ENCODE measurements around the gene WNT3.
"Not testable (repeated sequence)": the region's sequence is repeated elsewhere in the genome, so short reads cannot be mapped to it uniquely, and the experiment has no call there.

The WNT3 gene

GRCh38 chr17:46763416-46763815, 55.1 kb downstream of the WNT3 start:
- DNase-seq: no peak

- no peak for DNase-seq
Observed at GRCh38 chr17:46759141-46759540, 59.4 kb downstream of the WNT3 start.

DNA sequence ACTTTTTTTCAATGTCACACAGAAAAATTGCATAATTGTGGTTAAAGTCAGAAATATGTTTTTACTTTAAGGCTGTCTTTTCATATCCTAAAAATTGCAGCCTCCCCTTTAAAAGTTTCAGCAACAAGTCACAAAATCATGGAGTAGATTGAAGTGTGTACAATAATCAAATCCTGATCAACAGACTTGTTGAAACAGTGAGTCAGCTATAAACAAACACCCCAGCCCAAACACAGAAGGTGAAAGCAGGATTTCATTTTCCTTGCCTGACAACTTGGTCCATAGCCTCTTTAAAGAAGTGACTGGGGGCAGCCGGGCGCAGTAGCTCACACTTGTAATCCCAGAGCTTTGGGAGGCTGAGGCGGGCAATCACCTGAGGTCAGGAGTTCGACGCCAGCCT, 59.9 kb downstream of the WNT3 start:
- no peak for DNase-seq

GRCh38 chr17:46757588-46757987, 60.9 kb downstream of the WNT3 start:
- DNase-seq: not testable (repeated sequence)

DNA sequence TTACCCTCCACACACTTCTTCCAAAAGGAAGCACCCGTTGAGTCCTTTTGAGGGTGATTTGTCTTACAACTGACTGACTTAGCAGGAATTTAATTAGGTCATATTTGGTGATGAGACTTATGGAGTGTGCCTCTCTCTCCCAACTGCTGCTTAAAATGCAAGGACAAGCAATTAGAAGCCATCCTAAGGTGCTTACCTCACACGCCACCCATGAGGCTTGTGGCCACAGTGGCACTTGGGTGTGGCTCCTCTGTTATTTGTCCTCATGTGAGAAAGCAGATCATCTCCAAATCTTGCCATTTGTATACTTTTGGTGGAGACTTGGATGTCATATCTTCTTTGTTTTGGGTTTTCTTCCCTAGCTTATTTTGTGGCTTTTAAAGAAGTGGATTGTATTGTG, 61.6 kb downstream of the WNT3 start:
- no peak for DNase-seq

- no peak for DNase-seq
Observed at GRCh38 chr17:46756081-46756735, 62.3 kb downstream of the WNT3 start.

- DNase-seq: no peak
Observed at GRCh38 chr17:46753776-46754175, 64.7 kb downstream of the WNT3 start.

DNA sequence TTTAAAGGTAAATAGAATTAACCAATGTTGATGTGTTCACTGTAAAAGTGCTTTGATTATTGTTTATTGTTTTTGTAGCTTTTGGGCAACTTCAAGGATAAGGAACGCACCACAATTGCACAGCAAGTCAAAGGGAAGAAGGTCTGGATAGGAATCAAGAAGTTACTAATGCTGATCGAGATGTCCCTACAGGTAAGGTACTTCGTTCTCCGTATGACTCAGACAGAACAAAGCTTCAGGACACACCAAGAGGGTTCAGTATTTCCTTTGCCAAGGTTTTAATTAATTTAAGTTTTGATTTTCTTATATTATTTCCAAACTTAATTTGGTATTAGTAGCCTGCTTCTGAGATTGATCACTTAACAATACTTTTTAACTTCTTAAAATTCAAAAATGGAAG, 67.1 kb downstream of the WNT3 start:
- DNase-seq: no peak

GRCh38 chr17:46745376-46745775, 73.1 kb downstream of the WNT3 start:
- no peak for DNase-seq

DNA sequence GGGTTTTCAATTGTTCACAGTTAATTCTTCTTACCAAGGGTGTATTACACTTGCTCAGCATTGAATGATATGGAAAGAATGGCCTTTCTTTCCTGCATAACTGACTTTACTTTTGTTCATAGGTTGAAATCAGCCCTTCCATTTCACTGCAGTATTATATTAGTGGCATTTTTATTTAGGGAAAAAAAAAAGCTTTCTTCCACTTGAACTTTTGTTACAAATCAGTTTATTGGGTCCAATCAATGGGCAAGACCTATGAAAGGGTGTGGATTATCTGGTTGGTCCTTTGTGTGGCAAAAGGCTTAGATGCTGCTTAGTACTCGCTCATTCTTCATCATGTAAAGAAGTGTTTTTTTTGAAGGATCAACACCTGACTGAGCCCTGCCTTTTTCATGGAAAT, 74.1 kb downstream of the WNT3 start:
- no peak for DNase-seq

DNA sequence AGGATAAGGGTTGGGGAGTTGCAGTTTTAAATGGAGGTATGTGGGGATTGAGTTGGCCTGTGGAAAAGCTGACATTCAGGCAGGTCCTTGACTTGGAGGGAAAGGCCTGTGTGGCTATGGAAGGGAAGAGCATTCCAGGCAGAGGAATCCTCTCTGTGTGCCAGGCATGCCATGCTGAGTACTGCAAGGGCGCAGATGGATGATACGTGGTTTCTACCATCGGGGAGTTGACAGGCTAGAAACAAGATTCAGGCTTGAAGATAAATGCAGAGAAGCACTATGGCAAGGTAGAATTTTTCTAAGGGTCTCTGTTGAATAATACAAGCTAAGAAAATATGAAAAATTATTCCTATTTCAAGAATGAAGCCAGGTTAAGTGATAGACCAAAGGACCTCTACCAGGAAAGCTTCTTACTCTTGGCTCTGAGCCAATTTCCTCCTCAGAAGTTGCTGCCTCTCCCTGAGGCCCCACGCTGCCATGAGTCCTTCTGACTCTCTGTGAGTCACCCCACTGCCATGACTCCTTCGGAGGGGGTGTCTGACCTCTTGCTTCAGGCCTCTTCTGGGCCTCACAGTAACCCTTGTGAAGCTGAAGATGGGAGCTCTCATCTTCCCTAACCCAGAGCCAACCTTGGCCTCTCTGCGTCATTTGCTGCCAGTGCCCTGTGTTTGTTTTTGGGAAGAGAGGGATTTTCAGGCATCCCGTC, 75.8 kb downstream of the WNT3 start:
- no peak for DNase-seq

DNA sequence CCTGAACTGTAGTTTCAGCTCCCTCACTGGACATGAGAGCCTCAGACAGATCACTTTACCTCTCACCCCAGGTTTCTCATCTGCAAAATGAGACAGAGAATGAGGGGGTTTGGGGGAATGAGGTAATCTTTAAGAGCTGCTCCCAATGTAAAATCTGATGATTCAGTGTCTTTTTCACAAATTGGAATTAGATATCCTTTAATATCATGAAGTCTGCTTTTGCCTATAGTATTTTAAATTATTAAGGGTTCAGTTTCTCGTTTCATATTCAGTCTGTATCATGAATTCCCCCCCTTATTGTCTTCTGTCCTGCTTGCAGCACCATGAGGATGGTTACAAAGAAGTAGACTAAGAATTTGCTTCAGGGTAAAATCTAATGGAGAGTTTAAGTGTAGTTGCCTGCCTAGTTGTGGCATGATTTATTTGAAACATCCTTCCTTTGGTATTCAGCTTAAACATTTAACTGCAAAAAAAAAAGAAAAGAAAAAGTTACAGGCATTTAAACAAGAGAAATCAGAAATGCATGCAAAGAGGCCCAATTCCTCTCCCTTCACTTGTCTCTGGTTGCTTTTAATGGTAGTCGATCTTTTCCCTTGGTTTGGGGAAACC, 77.3 kb downstream of the WNT3 start:
- DNase-seq: no peak

- DNase-seq: no peak
Observed at GRCh38 chr17:46739982-46740381, 78.5 kb downstream of the WNT3 start.

- no peak for DNase-seq
Observed at GRCh38 chr17:46738544-46738943, 79.9 kb downstream of the WNT3 start.

- no peak for DNase-seq
Observed at GRCh38 chr17:46737326-46737725, 81.2 kb downstream of the WNT3 start.

DNA sequence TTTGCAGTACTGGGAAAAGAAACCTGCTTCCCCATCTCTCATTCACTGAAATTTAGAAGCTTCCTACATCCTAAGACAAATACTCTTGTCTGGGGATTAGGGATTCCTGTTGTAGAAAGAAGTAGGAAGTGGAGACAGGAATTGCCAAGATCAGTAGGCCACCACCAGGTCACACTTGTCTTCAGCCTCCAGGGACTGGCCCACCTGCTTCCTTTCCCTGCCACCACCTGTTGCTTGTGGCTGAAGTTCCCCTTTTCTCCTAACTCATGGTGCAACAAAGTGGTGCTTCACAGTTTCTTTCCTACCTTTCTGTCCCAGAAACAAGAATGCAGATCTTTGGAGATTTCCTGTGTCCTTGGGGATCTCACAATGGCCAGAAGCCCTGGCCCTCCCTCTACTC, 82.4 kb downstream of the WNT3 start:
- DNase-seq: no peak

- DNase-seq: no peak
Observed at GRCh38 chr17:46733837-46734475, 84.5 kb downstream of the WNT3 start.

- DNase-seq: no peak
Observed at GRCh38 chr17:46732754-46733398, 85.6 kb downstream of the WNT3 start.

DNA sequence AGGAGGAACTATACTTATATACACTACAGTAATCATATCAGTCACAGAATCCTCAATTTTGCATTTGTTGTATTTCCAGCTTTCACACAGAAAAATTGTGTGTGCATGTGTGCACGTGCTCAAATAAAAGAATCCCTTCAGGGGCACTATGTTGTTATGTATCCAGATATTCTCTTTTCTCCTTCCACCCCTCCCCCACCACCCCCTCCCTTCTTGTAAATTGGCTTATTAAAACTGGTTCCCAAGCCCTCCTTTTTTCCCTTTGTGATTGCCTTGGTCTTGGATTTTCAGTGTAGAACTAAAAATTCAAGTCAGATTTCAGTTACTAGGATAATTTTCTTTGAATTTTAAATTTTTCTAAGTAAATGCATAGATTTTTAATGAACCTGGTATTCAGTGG, 86.3 kb downstream of the WNT3 start:
- DNase-seq: no peak

DNA sequence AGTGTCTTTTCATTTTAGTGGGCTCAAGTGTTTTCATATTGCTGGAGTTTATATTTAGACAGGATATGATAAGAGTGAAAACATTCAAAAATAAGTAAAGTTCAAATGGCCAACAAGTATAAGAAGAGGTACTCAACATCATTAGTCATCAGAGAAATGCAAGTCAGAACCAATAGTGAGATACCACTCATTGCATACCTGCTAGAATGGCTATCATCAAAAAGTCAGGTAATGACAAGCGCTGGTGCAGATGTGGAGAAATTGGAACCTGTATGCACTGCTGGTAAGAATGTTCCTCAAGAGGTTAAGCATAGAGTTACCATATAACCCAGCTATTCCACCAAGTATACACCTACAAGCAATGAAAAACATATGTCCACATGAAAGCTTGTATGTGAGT, 87.8 kb downstream of the WNT3 start:
- DNase-seq: no peak

DNA sequence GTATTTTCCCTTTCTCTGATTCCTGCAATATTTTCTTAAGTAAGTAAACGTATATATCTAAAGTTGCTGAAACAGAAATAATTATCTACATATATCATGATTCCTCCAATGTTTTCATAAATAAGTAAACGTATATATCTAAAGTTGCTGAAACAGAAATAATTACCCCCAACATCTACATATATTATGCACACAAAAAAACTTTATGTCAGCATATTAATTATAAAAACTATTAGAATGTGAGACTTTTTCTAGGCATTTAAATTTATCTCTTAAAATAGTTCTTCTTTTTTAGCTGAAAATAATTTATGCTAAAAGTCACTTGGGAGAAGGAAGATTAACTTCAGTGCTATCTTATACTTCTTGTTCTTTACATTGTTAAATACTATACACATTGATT, 88.5 kb downstream of the WNT3 start:
- no peak for DNase-seq

DNA sequence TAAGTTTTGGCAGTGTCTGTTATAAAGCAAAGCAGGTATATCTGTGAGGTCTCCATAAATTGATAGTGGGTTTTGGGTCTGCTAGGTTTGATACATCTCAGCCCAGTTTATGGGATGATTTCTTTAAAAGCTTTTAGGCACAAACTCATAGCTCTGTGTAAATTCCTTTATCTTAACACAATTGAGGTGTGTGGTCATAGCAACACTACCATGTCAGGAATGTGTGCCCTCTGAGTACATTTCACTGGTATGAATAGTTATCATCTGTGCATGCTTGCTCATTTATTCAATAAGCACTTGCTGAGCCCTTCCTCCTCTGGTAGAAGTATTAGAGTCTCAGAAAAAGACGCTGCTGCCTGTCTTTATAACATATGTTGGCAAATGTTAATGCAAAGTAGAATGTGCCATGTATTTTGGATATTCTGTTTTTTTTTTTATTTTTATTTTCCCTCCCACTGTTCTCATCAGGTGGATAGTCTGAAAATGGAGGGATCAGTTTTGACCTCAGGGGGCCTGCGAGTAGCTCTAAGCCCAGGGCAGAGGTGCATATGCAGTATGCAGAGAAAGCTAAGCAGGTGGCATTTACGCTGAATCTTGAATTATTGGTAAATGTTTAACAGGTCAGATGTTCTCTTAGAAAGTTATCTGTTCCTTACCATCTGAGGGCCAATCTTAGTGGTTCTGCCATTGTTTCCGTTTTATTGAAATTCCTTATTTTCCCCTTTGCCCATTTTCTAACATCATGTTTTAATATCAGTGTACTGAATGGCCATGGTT, 90.7 kb downstream of the WNT3 start:
- no peak for DNase-seq

DNA sequence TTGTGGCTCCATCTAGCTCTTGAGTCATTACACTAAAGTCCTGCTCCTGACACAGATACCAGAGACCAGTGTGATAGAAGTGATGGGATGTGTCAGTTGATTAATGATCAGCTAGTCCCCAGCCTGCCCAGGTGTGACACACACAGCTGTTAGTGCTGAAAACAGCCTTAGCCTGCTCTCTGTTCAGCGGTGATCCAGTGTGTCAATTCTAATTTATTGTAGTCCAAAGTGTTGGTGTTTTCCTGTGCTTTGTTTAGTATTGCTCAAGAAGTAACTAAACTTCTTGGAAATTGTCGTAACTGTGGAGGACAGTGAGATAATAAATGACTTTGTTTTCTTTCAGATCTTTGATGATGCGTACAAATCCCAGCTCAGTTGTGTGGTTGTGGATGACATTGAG, 92.3 kb downstream of the WNT3 start:
- DNase-seq: no peak
